Epithelial cell of prostate (primary cell): ENCODE results near the gene KLHDC7A.

Source experiments
- DNase-seq: peaks from one replicate; pipeline ENCODE4 v3.0.0-alpha.2; 2011; ENCODE audit warnings: low read depth, low spot score
- H3K27ac ChIP-seq: fragments of 450-650 bp; 2 replicates; pipeline ENCODE4 v1.5.1; 2017; ENCODE audit warnings: mild to moderate bottlenecking

The KLHDC7A gene

GRCh38 chr1:18470671-18471355 is 9.9 kb upstream of the KLHDC7A start:
- no peak overlapping the region for H3K27ac ChIP-seq
- DNase-seq: no peak

DNA sequence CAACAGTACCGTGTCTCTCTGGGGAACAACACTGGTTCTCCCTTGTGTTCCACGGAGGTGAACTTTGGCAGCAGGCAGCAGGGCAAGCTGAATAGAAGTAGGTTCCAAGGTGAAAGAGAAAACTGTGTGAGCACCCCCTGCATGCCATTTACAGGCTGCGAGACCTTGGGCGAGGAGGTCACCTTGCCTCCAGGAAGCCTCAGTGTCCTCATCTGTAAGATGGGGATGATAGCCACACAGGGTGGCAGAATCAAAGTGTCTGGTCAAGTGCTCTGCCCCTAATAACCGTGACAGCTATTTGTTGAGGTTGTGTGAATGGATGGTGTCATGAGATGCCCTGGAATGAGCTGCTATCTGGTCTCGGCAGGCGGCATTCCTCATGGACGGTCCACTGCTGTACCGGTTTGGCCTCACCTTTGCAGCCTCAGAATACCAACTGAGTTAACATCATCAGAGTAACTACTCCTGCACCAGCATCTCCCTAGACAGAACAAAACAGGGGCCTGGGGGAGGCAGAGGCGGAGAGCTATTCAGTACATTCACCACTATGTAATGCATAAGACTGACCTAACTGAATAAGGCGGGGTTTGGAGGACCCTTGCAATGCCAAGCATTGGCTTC is 7.4 kb upstream of the KLHDC7A start:
- no peak for DNase-seq

DNA sequence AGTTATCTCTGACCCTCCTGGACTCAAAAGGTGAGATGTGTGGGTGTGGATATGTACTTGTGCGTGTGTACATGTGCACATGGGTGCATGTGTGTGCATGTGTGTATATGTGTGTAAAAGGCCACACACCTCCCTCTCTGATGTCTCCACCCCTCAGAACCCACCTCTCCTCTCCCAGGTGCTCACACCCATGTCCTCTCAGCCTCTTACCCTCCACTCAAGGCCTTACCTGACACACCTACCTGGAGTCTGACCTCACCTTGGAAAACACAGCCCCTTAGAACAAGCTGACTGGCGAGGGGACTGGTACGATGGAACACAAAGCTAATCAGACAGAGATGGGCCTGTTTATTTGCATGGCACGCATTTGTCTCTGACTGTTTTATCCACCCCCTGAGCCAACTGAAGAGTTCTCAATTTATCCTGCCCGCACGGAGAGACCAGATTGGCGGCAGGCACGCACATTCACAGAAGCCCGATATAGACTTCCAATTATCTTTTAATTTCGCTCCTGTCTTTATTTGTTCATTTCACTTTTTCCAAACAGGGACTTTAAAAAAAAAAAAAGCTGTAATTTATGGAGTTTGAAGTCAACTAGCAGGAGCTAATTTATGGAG is 6.1 kb upstream of the KLHDC7A start:
- no peak for DNase-seq
- no peak overlapping the region for H3K27ac ChIP-seq

More for the DNA sequence above, 7.4 kb upstream of the KLHDC7A start:
- H3K27ac ChIP-seq: no peak overlapping the region

DNA sequence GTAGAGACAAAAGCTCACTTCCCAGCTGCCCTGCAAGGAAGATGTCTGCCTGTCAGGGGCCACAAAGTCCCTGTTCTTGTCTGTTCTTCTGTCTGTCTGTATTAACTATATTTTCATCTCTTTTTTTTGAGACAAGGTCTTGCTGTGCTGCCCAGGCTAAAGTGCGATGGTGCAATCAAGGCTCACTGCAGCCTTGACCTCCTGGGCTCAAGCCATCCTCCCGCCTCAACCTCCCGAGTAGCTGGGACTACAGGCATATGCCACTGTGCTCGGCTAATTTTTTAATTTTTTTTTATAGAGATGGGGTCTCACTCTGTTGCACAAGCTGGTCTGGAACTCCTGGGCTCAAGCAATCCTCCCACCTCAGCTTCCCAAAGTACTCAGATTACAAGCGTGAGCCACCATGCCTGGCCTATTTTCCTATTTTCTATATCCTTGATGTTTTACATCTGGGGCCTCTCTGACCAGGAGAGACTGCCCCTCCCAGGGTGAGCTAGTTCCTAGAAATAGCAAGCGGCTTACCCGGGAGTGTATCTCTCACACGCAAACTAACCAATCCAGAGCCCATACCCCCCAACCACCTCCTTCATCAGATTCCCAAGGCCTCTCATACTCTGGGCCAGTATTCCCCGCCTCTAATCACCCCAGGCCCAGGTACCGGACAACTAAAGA is 5.4 kb upstream of the KLHDC7A start:
- no peak for DNase-seq
- H3K27ac ChIP-seq: no peak overlapping the region

DNA sequence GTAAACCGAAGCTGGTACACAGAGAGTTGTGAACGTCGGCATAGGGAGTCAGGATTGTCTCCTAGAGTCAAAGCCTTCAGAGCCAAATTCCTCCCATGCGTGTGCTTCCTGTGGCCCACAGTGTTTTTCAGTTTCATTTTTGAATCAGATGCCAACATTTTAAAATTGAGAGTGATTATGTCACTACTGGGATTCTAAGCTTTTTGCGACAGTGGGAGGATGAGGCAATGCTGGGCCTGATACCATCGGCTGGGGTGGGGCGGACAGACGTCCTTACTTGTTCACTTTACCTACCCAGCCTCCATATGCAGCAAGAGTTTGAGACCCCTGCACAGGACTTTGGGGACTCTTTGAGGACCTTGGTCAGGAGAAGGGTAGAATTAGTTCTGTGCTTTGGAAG is 1.3 kb upstream of the KLHDC7A start:
- H3K27ac ChIP-seq: no peak overlapping the region
- DNase-seq: no peak

DNA sequence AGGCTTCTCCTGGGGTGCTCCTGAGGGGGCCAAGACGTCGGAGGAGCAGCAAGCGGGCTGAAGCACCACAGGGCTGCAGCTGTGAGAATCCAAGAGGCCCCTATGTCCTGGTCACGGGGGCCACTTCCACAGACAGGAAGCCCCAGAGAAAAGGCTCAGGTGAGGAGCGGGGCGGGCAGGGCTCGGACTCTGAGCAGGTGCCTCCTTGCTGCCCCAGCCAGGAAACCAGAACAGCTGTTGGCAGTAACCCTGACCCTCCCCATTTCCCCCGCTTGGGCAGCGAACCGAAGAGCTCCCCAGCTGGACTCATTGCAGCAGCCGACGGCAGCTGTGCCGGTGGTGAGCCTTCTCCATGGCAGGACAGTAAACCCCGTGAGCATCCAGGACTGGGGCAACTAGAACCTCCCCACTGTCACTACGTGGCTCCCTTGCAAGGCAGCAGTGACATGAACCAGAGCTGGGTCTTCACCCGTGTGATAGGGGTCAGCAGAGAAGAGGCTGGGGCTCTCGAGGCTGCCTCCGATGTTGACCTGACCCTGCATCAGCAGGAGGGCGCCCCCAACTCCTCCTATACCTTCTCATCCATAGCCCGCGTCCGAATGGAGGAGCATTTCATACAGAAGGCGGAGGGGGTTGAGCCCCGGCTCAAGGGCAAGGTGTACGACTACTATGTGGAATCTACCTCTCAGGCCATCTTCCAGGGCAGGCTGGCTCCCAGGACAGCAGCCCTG is 625 bp downstream of the KLHDC7A start:
- H3K27ac ChIP-seq: no peak overlapping the region
- DNase-seq: no peak

- no peak overlapping the region for H3K27ac ChIP-seq
- no peak for DNase-seq
Measured at GRCh38 chr1:18481921-18482701, 1.4 kb downstream of the KLHDC7A start.

DNA sequence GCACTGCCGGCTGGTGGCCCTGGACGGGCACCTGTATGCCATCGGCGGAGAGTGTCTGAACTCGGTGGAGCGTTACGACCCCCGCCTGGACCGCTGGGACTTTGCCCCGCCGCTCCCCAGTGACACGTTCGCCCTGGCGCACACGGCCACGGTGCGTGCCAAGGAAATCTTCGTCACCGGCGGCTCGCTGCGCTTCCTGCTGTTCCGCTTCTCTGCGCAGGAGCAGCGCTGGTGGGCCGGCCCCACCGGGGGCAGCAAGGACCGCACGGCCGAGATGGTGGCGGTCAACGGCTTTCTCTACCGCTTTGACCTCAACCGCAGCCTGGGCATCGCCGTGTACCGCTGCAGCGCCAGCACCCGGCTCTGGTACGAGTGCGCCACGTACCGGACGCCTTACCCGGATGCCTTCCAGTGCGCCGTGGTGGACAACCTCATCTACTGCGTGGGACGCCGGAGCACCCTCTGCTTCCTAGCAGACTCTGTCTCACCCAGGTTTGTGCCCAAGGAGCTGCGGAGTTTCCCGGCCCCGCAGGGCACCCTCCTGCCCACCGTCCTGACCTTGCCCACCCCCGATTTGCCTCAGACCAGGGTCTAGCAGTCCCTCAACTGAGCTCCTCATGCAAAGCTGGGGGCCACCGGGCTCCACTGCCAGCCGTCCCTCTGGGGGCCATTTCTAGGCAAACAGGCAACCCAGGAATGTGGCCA is 2.1 kb downstream of the KLHDC7A start:
- H3K27ac ChIP-seq: no peak overlapping the region
- no peak for DNase-seq

GRCh38 chr1:18484276-18484675 is 3.5 kb downstream of the KLHDC7A start:
- H3K27ac ChIP-seq: no peak overlapping the region
- no peak for DNase-seq

GRCh38 chr1:18484721-18485120 is 4.0 kb downstream of the KLHDC7A start:
- no peak for DNase-seq
- H3K27ac ChIP-seq: no peak overlapping the region

GRCh38 chr1:18485227-18485626 is 4.5 kb downstream of the KLHDC7A start:
- no peak overlapping the region for H3K27ac ChIP-seq
- DNase-seq: no peak

- DNase-seq: no peak
- no peak overlapping the region for H3K27ac ChIP-seq
Measured at GRCh38 chr1:18486195-18486594, 5.5 kb downstream of the KLHDC7A start.

DNA sequence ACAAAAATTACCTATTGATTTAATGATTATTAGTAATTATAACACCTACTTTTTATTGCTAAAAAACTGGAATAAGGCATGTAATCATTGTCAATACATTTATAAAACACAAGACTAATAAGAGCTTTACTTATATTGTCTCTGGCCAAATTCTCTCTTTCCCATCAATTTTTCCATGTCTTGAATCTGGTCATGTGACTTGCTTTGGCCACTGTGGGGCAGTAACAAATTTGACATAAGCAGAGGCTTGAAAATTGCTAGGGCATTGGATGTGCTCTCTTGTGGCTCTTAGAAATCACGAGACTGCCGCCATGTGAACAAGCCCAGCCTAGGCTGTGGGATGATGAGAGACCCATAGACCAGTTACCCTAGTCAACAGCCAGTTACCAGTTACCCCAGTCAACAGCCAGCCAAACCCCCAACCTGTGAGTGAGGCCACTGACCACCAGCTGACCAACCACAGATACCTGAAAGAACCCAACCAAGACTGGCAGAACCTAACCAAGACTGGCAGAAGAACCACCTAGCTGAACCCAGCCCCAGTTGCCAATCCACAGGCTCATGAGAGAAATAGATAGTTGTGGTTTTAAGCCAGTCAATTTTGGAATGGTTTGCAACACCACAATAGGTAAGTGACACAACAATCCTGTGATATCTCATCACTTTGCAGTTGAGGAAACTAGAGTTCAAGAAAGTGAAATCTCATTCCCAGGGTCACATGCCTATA is 8.8 kb downstream of the KLHDC7A start:
- H3K27ac ChIP-seq: no peak overlapping the region
- no peak for DNase-seq

DNA sequence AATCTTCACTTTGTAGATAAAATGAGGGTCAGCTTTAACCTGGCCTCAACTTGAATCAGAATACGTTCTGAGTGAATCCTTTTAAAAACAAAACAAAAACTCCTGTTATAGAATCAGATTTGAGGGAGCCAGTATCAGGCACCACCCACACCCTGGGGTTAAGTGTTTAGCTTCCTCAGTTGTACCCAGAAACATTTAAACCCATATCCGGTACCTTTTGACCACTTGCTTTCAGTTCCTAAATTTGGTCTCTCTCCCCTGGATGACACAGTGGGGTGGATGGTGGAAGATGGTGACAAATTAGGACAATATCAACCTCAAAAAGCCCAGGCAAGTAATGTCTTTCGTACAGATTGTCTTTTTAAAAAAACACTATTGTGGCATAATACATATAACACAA is 10.4 kb downstream of the KLHDC7A start:
- H3K27ac ChIP-seq: no peak overlapping the region
- no peak for DNase-seq

- no peak for DNase-seq
- no peak overlapping the region for H3K27ac ChIP-seq
Measured at GRCh38 chr1:18494304-18494703, 13.6 kb downstream of the KLHDC7A start.

DNA sequence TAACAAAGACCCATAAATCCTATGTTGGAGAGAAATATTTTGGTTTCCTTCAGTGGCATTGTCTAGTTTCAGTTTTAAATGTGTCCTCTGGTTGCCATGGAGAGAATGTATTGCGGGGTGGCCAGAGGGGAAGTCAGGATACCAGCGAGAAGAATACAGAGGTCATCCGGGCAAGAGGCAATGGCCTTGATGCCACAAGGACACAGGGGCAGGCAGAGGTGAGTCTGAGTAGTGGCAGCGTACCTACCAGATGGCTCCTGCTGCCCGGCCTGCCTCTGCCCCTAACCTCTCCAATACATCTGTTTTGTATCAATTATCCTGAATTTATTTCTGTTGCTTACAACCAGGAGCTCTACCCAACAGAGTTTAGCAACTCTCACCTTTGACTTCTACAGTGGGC is 14.9 kb downstream of the KLHDC7A start:
- DNase-seq: no peak
- H3K27ac ChIP-seq: no peak overlapping the region

- DNase-seq: no peak
- no peak overlapping the region for H3K27ac ChIP-seq
Measured at GRCh38 chr1:18496056-18496455, 15.3 kb downstream of the KLHDC7A start.

- no peak for DNase-seq
- H3K27ac ChIP-seq: no peak overlapping the region
Measured at GRCh38 chr1:18496497-18497235, 15.9 kb downstream of the KLHDC7A start.
